ENCODE results near the gene OLR1. TPM values are rescaled to one million over a fixed set of nuclear protein-coding genes. Genes with fewer than 3 reads are reported as not detected.
A peak's percentile ranks its signal among the peaks of the same experiment; 100 is the strongest.

OLR1 gene
- total and polyA plus RNA-seq, 7 donors, result 0.10 to 3.3 (median 0.76) TPM; not detected in 3

DNA sequence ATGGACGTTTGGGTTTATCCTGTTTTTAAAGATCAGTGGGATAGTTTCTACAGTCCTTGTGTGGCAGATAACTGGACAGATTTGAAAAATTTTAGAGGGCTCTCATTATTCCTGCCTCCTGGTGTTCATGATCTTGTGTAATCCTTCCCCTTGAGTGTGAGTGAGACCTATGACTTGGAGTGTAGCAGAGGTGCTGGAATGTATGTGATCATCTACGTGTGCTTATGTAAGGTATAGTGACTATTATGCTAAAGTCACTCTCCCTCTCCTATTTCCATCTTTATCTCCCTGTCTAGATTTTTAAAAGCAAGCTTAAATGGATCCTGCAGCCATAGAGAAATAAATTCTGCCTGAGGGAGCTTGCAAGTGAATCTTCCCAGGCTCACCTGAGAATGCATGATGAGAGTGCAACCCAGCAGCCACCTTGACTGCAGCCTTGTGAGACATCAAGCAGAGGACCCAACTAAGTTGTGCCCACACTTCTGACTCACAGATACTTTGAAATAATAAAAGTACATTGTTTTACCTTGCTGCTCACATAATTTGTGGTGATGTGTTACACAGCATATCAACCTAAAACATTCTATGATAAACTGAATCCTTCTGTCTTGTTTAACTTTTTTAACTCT, 3.2 kb upstream of the OLR1 start:
- no peak for TF ChIP-seq POLR2AphosphoS5 (IDR thresholded peaks at IDR 0.05)
- intact Hi-C loops (cut with DNase I), result no loop called here
- WGBS, 2 donors, result 79 to 89% methylated on average over 2 of the region's 2 CpGs
- no peak for DNase-seq
- Histone ChIP-seq H3K4me1 (no peaks in the 10 kb centered on the region), H3K9me3 (no peaks in the 10 kb centered on the region), H3K4me3 (no peak overlapping the region), H3K36me3 (no peaks in the 10 kb centered on the region), H3K27me3 (no peaks in the 10 kb centered on the region), H3K27ac (no peak overlapping the region)

DNA sequence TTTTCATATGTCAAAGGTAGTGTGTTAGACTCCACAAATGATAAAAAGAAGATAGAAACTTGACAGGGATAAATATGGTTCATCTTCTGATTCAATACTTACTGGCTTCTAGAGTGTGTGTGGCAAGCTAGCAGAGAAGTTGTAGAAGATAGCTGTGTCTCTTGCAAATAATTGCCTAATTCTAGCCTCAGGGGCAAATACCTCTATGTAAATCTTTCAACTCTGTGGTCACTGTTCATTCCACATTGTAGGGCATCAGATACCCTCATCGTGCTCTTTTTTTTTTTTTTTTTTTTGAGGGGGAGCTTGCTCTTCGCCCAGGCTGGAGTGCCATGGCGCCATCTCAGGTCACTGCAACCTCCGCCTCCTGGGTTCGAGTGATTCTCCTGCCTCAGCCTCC, 1.7 kb downstream of the OLR1 start:
- WGBS, 2 donors, result 80 to 90% methylated on average over 5 of the region's 5 CpGs
- no peak overlapping the region for H3K27ac ChIP-seq
- no peaks in the 10 kb centered on the region for H3K36me3 ChIP-seq
- DNase-seq, result no peak
- H3K9me3 ChIP-seq, result no peaks in the 10 kb centered on the region
- peaks cover 0 to 11% (median 4%) of the 10 kb centered on the region in 4 donors for H3K4me1 ChIP-seq
- H3K4me3 ChIP-seq, result no peak overlapping the region
- intact Hi-C loops (cut with DNase I), result no loop called here
- no peaks in the 10 kb centered on the region for H3K27me3 ChIP-seq
- TF ChIP-seq POLR2A (IDR thresholded peaks at IDR 0.05) (no peak), POLR2AphosphoS5 (IDR thresholded peaks at IDR 0.05) (no peak), EP300 (IDR thresholded peaks at IDR 0.05) (no peak)
- TF ChIP-seq, protein P1, sequence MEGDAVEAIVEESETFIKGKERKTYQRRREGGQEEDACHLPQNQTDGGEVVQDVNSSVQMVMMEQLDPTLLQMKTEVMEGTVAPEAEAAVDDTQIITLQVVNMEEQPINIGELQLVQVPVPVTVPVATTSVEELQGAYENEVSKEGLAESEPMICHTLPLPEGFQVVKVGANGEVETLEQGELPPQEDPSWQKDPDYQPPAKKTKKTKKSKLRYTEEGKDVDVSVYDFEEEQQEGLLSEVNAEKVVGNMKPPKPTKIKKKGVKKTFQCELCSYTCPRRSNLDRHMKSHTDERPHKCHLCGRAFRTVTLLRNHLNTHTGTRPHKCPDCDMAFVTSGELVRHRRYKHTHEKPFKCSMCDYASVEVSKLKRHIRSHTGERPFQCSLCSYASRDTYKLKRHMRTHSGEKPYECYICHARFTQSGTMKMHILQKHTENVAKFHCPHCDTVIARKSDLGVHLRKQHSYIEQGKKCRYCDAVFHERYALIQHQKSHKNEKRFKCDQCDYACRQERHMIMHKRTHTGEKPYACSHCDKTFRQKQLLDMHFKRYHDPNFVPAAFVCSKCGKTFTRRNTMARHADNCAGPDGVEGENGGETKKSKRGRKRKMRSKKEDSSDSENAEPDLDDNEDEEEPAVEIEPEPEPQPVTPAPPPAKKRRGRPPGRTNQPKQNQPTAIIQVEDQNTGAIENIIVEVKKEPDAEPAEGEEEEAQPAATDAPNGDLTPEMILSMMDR (IDR thresholded peaks at IDR 0.05), result no peak

DNA sequence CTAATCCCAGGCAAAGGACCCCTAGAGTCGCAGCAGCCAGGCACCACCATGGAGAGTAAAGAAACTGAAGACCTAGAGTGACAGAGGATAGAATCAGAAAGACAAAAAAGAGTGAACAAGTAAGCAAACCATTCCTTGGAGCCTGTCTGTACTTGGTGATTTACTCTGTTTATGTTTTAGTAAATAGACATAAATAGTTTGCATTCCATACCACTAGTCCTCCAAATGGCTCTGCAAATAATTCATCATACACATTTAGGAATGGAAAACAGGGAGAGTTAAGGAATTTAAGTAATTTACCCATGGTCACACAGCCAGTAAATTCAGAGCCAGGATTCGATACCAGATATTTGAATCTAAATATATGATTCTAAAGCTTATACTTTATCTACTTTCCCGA, 2.8 kb downstream of the OLR1 start:
- H3K9me3 ChIP-seq, result no peaks in the 10 kb centered on the region
- TF ChIP-seq POLR2A (IDR thresholded peaks at IDR 0.05), result no peak
- TF ChIP-seq EP300 (IDR thresholded peaks at IDR 0.05), result no peak
- TF ChIP-seq, protein P1 (IDR thresholded peaks at IDR 0.05), result no peak
- no peak for TF ChIP-seq POLR2AphosphoS5 (IDR thresholded peaks at IDR 0.05)
- WGBS, 2 donors, result 64 to 72% methylated on average over 3 of the region's 3 CpGs
- no peak for DNase-seq
- no peaks in the 10 kb centered on the region for H3K27me3 ChIP-seq
- no peak overlapping the region for H3K27ac ChIP-seq
- no peaks in the 10 kb centered on the region for H3K36me3 ChIP-seq
- H3K4me3 ChIP-seq, result no peak overlapping the region
- peaks cover 0 to 11% (median 4%) of the 10 kb centered on the region in 4 donors for H3K4me1 ChIP-seq
- intact Hi-C loops (cut with DNase I), result no loop called here

DNA sequence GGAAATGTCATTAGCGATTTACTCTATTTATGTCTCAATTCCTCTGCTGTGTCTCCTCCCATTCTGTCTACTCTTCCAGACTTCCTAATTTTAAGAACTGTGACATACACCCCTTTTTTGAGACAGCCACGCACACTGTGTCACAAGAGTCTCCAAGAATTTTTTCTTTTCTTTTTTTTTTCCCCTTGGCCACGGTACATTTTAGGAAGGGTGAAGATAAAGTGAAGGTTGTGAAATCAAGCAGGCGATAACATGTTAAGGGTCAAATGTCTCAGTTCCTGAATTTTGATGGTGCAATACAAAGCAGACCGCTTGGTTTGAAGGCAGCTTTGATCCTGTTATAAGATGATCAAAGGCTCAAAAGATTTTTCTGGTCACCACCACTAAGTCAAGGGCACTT, 4.3 kb downstream of the OLR1 start:
- no peaks in the 10 kb centered on the region for H3K27me3 ChIP-seq
- no peak overlapping the region for H3K4me3 ChIP-seq
- intact Hi-C loops (cut with DNase I), result no loop called here
- H3K9me3 ChIP-seq, result no peaks in the 10 kb centered on the region
- no peak for DNase-seq
- 65% methylated on average over 5 of the region's 5 CpGs for whole genome bisulfite sequencing, 2 donors
- H3K27ac ChIP-seq, result no peak overlapping the region
- TF ChIP-seq POLR2A (IDR thresholded peaks at IDR 0.05) (no peak), EP300 (IDR thresholded peaks at IDR 0.05) (no peak), POLR2AphosphoS5 (IDR thresholded peaks at IDR 0.05) (peak in 1 of 4 donors; percentile 29)
- TF ChIP-seq, protein P1 (IDR thresholded peaks at IDR 0.05), result no peak
- no peaks in the 10 kb centered on the region for H3K36me3 ChIP-seq
- H3K4me1 ChIP-seq, result peaks cover 0 to 11% (median 4%) of the 10 kb centered on the region in 4 donors

DNA sequence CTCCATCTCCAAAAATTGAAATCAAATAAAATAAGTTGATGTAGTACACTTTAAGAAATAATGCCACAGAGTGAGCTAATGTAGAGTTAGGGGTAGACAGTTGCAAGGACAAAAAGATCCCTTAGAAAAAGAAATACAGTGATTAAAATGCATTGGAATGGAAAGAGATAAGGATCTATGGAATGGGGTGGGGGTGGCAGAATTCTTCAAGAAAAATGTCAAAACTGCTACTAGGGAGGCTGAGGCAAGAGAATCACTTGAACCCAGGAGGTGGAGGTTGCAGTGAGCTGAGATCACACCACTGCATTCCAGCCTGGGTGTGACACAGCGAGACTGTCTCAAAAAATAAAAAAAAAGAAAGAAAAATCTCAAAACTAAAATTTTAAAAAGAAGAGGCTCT, 6.5 kb downstream of the OLR1 start:
- H3K27ac ChIP-seq, result no peak overlapping the region
- H3K36me3 ChIP-seq, result no peaks in the 10 kb centered on the region
- H3K9me3 ChIP-seq, result no peaks in the 10 kb centered on the region
- DNase-seq, result no peak
- intact Hi-C loops (cut with DNase I), result no loop called here
- H3K27me3 ChIP-seq, result no peaks in the 10 kb centered on the region
- TF ChIP-seq POLR2A (IDR thresholded peaks at IDR 0.05) (no peak), EP300 (IDR thresholded peaks at IDR 0.05) (no peak), POLR2AphosphoS5 (IDR thresholded peaks at IDR 0.05) (no peak)
- TF ChIP-seq, protein P1 (IDR thresholded peaks at IDR 0.05), result no peak
- no peak overlapping the region for H3K4me3 ChIP-seq
- 0 to 100% methylated on average over 1 of the region's 1 CpG for WGBS, 2 donors
- peaks cover 0 to 18% (median 8%) of the 10 kb centered on the region in 4 donors for H3K4me1 ChIP-seq
